Measurements from ENCODE around the gene FLVCR1.

Gene FLVCR1

DNA sequence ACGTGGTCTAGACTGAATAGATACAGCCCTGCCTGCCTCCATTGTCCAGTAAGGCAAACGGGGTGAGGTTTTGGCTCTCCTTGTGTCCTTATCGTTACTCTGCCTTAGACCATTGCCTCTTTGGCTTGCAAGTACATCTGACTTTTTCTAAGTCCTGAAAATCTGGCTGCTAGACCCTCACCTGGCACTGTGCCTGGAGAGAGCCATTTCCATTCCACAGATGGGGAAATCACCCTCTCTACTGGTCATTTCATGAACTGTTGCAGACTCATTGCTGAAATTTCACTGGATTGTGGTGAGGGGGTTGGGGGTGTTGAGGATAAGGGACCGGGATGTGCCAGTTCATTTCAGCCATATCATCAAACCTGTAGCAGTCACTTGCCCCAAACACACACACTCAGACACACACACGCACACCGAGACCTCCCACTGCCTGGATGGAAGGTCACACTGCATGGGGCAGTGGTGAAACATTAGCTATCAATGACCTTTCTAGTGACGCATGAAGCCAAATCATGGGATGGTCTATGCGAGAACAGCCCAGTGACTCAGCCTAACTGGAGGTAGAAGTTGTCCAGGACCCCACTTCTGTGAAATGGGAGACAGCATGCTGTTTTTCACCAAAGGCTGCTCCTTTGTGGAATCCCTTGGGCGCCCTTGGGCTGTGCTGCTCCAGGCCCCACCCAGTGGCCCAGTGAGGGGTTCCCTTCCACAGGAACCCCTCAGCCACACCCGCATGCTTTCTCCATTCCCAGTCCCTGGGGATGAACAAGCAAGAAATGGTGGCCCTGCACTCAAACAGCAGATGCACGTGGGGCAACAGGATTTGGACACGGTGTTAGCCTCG, 57.4 kb downstream of the FLVCR1 start:
- DNase-seq (ENCODE audit: low read depth, low spot score) = no peak

DNA sequence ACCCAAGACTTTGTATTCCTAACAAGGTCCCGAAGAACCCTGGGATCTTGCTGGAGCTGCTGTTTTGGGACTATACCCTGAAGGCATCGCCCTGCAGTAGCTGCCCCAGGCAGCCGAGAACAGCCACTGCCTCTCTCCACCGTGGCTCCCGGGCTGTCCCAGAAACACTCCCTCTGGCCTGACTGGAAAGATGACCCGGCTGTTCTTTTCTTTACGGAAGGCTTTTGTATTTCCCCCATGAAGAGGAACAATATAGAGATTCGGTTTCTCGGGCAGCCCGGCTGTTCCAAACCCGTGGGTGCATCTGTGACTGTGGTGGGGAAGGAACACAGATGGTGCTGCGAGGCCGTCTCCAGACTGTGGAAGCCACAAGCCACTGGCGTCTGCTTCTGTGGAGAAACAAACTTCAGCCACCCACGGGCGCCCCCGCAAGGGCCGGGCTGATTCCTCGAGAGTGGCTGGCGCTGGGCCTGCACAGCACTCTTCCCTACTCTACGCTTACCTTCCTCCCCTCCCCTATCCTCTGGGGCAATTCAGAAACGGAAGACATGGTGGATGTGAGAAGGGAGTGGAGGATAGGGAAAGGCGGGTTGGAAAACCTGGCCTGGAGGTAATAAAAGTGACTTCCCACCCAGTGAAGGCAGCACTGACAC, 58.5 kb downstream of the FLVCR1 start:
- DNase-seq (ENCODE audit: low read depth, low spot score) = no peak

DNA sequence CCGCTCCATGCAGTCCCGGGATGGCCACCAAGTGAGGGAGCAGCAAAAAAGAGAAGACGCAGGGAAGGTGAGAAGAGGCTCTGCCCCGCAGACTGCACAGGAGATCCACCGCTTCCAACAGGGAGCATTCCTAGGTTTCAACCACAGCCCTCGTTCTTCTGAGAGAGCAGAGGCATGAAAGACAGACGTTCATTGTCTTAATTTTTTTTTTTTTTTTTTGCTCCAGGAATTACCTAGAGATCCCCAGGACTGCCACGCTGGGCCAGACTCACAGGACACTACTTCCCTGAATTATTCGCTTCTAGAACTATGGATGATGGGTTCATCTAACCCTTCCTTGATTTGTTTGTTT, 59.0 kb downstream of the FLVCR1 start:
- no peak for DNase-seq (ENCODE audit: low read depth, low spot score)

- DNase-seq (ENCODE audit: low read depth, low spot score) = no peak
These were observed 59.8 kb downstream of the FLVCR1 start for GRCh38 chr1:212917858-212918257.

DNA sequence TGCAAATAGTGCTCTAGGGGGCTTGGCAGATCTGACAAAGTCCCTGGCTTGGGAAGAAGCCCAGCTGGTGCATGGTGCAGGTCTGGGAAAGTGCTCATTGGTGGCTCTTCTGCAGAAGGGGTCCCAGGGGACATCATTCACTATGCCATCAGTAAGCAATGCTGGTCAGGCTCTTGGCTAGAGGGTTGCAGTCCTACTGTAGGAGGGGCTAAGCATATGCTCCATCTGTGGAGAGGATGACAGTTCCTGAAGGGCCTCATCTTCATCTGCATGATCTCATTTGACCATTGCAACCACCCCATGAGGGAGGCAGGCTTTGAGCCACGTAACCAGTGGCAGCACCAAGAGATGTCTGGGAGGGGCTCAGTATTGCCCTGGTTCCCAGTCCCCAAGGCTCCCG, 60.7 kb downstream of the FLVCR1 start:
- DNase-seq (ENCODE audit: low read depth, low spot score) = no peak

- DNase-seq (ENCODE audit: low read depth, low spot score) = no peak
These were observed 62.2 kb downstream of the FLVCR1 start for GRCh38 chr1:212920246-212920645.

GRCh38 chr1:212920896-212921295, 62.8 kb downstream of the FLVCR1 start:
- no peak for DNase-seq (ENCODE audit: low read depth, low spot score)

DNA sequence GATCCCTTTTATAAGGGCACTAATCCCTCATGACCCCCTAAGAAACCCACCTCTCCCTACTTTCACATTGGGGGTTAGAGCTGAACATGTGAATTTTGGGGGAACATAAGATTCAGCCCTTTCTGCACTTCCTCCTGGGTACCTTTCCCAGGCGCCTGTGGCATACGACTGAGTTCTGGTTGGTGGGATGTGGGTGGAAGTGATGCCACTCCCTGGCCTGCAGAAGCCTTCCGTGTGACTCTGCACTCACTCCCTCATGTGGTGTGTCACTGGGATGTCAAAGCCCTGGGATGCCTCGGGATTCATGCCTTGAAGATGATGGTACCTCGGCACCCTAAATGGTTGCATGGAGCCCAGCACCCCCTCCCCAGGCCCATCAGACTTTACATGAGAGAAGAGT, 63.9 kb downstream of the FLVCR1 start:
- DNase-seq (ENCODE audit: low read depth, low spot score) = no peak

GRCh38 chr1:212926372-212926771, 68.3 kb downstream of the FLVCR1 start:
- no peak for DNase-seq (ENCODE audit: low read depth, low spot score)

DNA sequence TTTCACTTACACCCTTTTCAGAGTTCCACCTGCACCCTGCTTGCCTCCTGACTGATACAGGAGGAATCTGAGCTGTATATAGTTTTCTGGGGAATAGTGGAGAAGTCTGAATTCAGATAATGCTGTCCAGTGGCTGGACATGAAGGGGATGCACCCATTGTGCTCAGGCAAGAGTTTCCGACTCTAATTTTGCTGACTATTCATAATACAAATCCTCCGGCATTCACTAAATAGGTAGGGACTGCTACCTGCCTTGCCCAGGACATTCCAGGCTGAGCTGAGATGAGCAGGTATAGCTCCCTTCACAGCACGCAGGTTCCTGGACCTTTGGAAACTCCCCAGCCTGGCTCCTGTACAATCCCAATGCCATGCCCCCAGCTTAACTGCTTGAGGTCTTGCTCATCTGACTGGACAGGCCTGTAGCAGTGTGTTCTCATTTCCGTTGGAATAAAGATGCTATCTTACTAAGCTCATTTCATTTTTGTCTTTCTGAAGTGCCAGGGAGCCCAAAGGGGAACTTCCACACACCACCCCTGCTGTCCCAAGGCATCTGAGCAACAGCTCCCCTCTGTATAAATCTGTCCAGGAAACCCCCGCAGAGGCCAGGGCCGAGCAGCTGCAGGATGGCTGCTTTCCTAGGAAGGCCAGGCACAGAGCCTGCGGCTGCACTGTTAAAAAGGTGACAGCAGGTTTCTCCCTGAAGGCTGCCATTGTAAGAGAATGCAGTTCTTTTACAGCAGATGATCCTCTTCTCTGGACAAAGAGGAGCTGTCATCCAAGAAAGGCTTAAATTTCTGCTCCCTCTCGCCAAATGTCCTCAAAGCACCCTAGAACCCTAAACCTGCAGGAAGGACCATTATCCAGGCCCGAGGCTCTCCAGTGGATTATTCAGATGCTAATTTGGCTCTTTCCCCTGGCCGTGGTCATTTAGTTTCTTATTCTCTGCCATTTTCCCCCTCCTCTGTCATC, 70.5 kb downstream of the FLVCR1 start:
- no peak for DNase-seq (ENCODE audit: low read depth, low spot score)

DNA sequence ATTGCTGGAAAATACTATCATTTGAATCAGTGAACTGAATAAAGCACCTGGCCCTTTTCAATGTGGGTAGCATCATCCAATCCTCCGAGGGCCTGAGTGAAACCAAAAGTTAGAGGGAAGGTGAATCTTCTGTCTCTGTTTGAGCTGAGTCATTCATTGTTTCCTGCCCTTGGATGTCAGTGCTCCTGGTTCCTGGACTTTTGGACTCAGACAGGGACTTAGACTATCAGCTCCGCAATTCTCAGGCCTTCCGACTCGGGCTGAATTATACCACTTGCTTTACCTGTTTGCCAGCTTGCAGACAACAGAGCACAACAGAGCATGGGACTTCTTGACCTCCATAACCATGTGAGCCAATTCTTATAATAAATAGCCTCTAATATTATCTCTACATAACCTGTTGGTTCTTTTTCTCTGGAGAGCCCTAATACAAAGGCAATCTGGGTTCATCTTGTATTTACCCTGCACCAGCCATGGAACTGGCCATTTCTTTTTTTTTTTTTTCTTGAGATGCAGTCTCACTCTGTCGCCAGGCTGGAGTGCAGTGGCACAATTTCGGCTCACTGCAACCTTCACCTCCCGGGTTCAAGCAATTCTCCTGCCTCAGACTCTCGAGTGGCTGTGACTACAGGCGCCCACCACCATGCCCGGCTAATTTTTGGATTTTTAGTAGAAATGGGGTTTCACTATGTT, 73.1 kb downstream of the FLVCR1 start:
- DNase-seq (ENCODE audit: low read depth, low spot score) = no peak

DNA sequence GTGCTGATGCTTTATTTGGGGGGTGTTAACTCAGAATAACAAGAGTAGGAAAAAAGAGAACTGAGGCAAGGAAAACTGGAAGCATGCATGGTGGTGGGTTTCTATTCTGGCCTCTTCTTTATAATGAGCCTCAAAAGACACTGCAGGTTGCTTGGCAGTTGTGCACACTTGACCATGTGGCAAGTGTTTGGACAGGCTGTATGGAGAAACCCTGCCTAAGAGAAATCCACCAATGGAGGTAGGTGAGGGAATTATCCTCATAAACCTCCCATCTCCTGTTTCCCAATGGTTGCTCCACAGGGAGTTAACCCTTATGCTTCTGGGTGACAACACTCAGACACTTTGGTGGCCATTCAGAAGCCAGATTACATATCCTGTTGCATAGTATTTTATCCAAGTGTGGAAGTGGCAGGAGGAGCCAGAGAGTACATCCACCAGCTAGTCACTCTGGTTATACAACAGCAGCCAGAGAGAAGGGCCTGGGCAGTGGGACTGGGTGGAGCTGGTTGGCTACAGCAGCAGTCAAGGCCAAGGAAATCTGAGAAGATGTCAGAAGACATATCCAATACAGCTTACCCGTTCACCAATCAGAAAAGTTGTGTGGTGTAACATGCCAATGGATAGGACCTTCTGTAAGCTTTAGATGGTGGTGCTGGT, 75.9 kb downstream of the FLVCR1 start:
- no peak for DNase-seq (ENCODE audit: low read depth, low spot score)

DNA sequence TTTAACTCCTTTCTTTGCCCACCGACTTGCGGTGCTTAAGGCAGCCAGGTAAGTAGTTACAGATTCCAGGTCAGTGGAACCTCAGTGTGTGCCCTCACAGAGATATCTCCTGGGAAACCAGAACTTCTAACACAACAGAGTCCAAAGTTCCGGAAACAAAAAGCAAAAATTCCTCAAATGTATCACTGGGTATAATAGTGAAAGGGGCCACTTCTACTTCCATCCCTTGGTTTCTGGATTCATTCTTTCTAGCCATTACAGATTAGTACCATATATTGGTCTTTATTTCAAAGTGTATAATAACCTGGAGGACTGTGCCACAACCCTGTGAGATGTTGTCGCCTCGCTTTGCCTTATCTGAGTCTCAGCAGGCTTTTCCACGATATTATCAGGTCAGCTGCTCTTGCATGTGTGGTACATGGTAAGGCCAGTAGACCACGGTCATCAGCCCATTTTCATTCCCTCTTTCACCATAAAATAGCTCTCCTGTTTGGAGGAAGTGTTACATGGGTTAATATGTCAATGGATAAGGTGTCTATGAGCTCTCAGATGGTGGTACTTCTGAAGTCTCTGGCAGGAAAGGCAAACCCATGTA, 77.4 kb downstream of the FLVCR1 start:
- DNase-seq (ENCODE audit: low read depth, low spot score) = no peak

- DNase-seq (ENCODE audit: low read depth, low spot score) = no peak
These were observed 79.0 kb downstream of the FLVCR1 start for GRCh38 chr1:212937034-212937433.

DNA sequence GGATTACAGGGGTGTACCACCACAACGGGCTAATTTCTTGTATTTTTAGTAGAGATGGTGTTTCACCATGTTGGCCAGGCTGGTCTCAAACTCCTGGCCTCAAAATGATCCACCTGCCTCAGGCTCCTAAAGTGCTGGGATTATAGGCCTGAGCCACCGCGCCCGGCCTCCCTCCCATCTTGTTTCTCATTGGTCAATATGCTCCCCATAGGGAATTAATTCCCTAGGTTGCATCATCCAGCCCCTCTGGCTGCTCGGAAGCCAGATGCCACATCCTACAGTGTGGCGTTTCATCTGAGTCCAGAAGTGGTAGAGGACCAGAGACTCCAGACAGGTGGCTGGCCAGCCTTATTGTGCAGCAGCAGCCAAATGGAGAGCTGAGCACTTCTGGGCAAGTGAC, 80.8 kb downstream of the FLVCR1 start:
- no peak for DNase-seq (ENCODE audit: low read depth, low spot score)

DNA sequence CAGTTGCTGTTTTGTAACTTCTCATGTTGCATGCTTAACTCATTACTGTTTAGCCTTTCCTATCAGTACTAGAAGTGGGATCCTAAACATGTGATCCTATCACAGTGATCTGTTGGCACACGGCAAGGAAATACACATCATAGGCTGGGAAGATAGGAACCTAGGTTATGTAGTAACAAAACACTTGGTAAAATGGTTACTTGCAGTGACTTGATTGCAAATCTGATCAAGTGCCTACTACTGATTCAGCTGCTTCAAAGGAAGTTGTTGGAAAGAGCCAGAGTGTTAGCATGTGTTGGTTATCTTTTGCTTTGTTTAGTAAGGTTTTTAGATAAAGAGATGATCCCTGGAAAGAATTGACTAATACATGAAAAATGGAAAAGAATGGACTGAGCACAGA, 83.4 kb downstream of the FLVCR1 start:
- DNase-seq (ENCODE audit: low read depth, low spot score) = no peak

DNA sequence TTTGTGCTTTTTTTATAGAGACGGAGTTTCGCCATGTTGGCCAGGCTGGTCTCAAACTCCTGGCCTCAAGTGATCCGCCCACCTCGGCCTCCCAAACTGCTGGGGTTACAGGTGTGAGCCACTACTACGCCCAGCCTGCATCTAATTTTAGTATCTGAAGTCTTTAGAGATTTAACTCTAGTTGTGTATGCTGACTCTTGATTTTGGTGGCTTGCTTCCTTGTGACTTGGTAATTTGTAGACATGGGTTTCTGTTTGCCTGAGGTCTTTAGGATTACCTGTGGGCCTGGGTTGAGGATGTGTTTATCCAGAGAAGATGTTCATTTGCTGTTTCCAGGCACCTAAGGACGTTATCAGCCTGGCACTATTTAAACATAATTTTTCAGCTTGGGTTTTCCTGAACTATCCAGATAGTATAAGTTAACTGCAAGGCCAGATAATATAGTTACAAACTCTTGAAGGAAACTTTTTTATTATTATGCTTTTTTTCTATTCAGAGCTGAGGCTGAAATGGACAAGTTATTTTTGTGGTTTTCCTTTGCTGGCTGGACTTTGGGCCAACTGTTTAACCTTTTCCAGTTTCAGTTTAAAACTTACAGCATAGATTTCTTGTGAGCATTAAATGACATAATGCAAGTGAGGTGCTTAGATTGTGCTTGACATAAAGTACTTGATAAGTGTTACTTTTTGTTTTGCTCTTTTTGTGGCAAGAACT, 84.8 kb downstream of the FLVCR1 start:
- no peak for DNase-seq (ENCODE audit: low read depth, low spot score)

DNA sequence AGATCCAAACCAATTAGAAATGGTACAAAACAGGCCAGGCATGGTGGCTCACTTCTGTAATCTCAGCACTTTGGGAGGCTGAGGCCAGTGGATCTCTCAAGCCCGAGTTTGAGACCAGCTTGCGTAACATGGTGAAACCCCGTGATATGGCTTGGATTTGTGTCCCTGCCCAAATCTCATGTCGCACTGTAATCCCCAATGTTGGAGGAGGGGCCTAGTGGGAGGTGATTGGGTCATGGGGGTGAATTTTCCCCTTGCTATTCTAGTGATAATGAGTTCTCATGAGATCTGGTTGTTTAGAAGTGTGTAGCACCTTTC, 85.3 kb downstream of the FLVCR1 start:
- DNase-seq (ENCODE audit: low read depth, low spot score) = no peak

DNA sequence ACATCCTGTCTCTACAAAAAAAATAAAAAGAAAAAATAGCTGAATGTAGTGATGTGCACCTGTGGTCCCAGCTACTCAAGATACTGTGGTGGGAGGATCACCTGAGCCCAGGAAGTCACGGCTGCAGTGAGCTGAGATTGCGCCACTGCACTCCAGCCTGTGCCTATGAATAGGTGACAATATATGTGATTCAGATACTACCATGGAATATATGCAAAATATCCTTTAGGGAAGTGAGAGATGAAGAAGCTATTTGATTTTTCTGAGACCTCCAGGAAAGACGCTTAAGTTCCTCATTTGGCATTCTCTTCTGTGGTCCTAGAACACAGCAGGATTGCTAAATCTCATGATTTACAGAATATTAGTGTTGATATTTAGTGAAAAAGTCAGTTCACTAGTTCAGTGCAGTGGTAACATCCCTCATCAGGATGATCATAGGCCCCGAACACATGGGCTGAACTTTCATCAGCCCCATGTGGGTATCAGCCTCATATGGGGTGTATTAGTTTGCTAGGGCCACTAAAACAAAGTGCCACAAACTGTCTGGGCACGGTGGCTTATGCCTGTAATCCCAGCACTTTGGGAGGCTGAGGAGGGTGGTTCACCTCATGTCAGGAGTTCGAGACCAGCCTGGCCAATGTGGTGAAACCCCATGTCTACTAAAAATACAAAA, 86.3 kb downstream of the FLVCR1 start:
- DNase-seq (ENCODE audit: low read depth, low spot score) = no peak

DNA sequence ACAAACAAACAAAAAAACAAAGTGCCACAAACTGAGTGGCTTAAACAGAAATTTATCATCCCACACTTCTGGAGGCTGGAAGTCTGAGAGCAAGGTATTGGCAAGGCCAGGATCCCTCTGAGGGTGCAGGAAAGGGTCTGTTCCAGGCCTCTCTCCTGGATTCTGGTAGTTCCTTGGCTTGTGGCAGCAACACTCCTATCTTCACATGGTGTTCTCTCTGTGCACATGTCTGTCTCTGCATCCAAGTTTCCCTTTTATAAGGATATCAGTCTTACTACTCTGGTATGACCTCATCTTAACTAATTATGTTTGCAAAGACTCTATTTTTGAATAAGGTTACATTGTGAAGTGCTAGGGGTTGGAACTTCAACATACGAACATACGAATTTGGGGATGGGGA, 87.0 kb downstream of the FLVCR1 start:
- DNase-seq (ENCODE audit: low read depth, low spot score) = no peak
